Adrenal gland (tissue), 19 donors: ENCODE data around the gene KLF16. TPM values are rescaled to one million over a fixed set of nuclear protein-coding genes. Genes with fewer than 3 reads are reported as not detected.
A peak's percentile ranks its signal among the peaks of the same experiment; 100 is the strongest.

Experiments used
- DNase-seq, 7 donors: peaks; one replicate each; pipeline ENCODE4 v3.0.0-alpha.2; 2019 to 2020
- H3K27ac ChIP-seq, 5 donors: fragments of 200-600 bp; sonication (generic) in 4 of 5; 1 replicate in 3 of 5; 2 replicates in 2 of 5; pipeline versions ENCODE4 v1.5.1 to v1.8.0; 2016 to 2020; ENCODE audit warnings: mild to moderate bottlenecking in 1 of 5
- H3K27me3 ChIP-seq: fragments of 200-600 bp; 2 replicates; pipeline ENCODE4 v1.8.0; 2021
- H3K36me3 ChIP-seq, 2 donors: fragments of 200-600 bp; replicated peaks in 1 of 2; 1 replicate in 1 of 2; 2 replicates in 1 of 2; pipeline versions ENCODE4 v1.5.1 to v1.8.0; 2018 to 2022
- H3K4me1 ChIP-seq, 2 donors: fragments of 200-600 bp; replicated peaks in 1 of 2; 1 replicate in 1 of 2; 2 replicates in 1 of 2; pipeline versions ENCODE4 v1.5.1 to v1.8.0; 2018 to 2021
- H3K4me3 ChIP-seq, 4 donors: fragments of 200-600 bp; sonication (generic) in 3 of 4; one replicate each; pipeline ENCODE4 v1.5.1; 2016 to 2018
- H3K9me3 ChIP-seq, 3 donors: fragments of 200-600 bp; sonication (generic) in 1 of 3; replicated peaks in 1 of 3; 1 replicate in 2 of 3; 2 replicates in 1 of 3; pipeline versions ENCODE4 v1.5.1 to v1.8.0; 2016 to 2021
- CTCF ChIP-seq, 6 experiments: fragments of 450-650 bp in 4 of 6; fragments of 200-600 bp in 2 of 6; sonication (generic) in 1 of 6; IDR thresholded peaks; 1 replicate in 5 of 6; 2 replicates in 1 of 6; pipeline versions ENCODE4 v1.5.1 to v1.8.0; 2016 to 2021; ENCODE audit warnings: antibody characterized with exemption in 6 of 6, mild to moderate bottlenecking in 2 of 6, moderate library complexity in 1 of 6
- POLR2A ChIP-seq, 2 donors: fragments of 450-650 bp; IDR thresholded peaks; one replicate each; pipeline ENCODE4 v1.6.1; 2017; ENCODE audit warnings: antibody characterized with exemption in 2 of 2, mild to moderate bottlenecking in 2 of 2, moderate library complexity in 1 of 2
- WGBS, 4 donors: extraction: QIAGEN DNeasy Blood & Tissue Kit in 2 of 4; methylation state at CpG; one replicate each; pipeline versions ENCODE4 v1.1.5 to v1.1.7; 2013 to 2017; 5-methylcytosine and 5-hydroxymethylcytosine counted together
- intact Hi-C, 2 donors: fragments of 100-400 bp; cut with DNase I; formaldehyde crosslinking; loops; one replicate each; pipeline versions ENCODE4 v1.14.1 to v1.15.0; 2022 to 2023
- long read RNA-seq, 10 donors: library from polyadenylated mRNA in 3 of 10; unstranded in 2 of 10; stranded (forward) in 1 of 10; transcript quantifications; one replicate each; pipeline ENCODE4 v2.0.0 and lab custom pipeline, GENCODE V29; 2021 to 2026
- polyA plus RNA-seq, 3 donors: library from polyadenylated mRNA; stranded (reverse); fragments of 200-250 nt in 2 of 3; fragments of 350-450 nt in 1 of 3; fragmentation: Illumina TruSeq in 1 of 3; extraction: RNeasy Lipid Tissue Mini Kit (QIAGEN cat#74804) in 1 of 3; gene quantifications; one replicate each; pipeline ENCODE4 v1.2.3, GENCODE V29; 2013 to 2014
- total RNA-seq, 9 donors: library from RNA; depleted of rRNA in 4 of 9; stranded (reverse); fragments of >200 nt in 4 of 9; fragments of 120-200 nt in 1 of 9; fragmentation: NEBNext Ultra II Directional in 1 of 9; extraction: Animal tissue kit (Norgen Biotek cat#: 25700) in 1 of 9; gene quantifications; one replicate each; pipeline versions ENCODE4 v1.1.0 to v1.2.4, GENCODE V29; 2013 to 2023
- donor health status: healthy with polysubstance abuse.
- donor health status: Bipolar disorder and iron deficiency.
- donor health status: DM: yes; HTN: yes; CAD: no.
- donor health status: DM: no; HTN: no; CAD: no.
- donor health status: DM: no; HTN: no; CAD: no.
- donor health status: DM: yes; HTN: yes; CAD: no.

The KLF16 gene
- total RNA-seq = 10 to 100 TPM in 7 of 9 donors, 1 to 10 TPM in 2; 4.2 to 28.1 (median 16.3) TPM
- 10 to 100 TPM in 1 of 3 donors, 1 to 10 TPM in 2; 2.0 to 12.9 (median 6.9) TPM for polyA plus RNA-seq
- long read RNA-seq, donor 1, partial matches to known transcripts = 7 of 9 reads
- long read RNA-seq, donor 1, other reads (novel, unspliced or antisense) = 0 of 9 reads
- long read RNA-seq, donor 2, partial matches to known transcripts = 0 of 5 reads
- long read RNA-seq, donor 2, other reads (novel, unspliced or antisense) = 0 of 5 reads
- long read RNA-seq, donor 3, partial matches to known transcripts = 0 of 1 reads
- long read RNA-seq, donor 3, other reads (novel, unspliced or antisense) = 0 of 1 reads
- long read RNA-seq, donor 4, partial matches to known transcripts = 0 of 1 reads
- long read RNA-seq, donor 4, other reads (novel, unspliced or antisense) = 1 of 1 reads
- long read RNA-seq, donor 5, transcript KLF16-201 (2 exons, 2,890 nt) = major isoform, 28 of 37 reads
- long read RNA-seq, donor 5, partial matches to known transcripts = 0 of 37 reads
- long read RNA-seq, donor 5, other reads (novel, unspliced or antisense) = 9 of 37 reads
- long read RNA-seq, donor 6, partial matches to known transcripts = 1 of 1 reads
- long read RNA-seq, donor 6, other reads (novel, unspliced or antisense) = 0 of 1 reads
- long read RNA-seq, donor 7, partial matches to known transcripts = 7 of 10 reads
- long read RNA-seq, donor 7, other reads (novel, unspliced or antisense) = 0 of 10 reads
- long read RNA-seq, donor 8, transcript KLF16-201 (2 exons, 2,890 nt) = major isoform, 9 of 21 reads
- long read RNA-seq, donor 8, partial matches to known transcripts = 12 of 21 reads
- long read RNA-seq, donor 8, other reads (novel, unspliced or antisense) = 0 of 21 reads
- long read RNA-seq, donor 9, partial matches to known transcripts = 0 of 3 reads
- long read RNA-seq, donor 9, other reads (novel, unspliced or antisense) = 0 of 3 reads
- long read RNA-seq, donor 10, partial matches to known transcripts = 8 of 11 reads
- long read RNA-seq, donor 10, other reads (novel, unspliced or antisense) = 0 of 11 reads

DNA sequence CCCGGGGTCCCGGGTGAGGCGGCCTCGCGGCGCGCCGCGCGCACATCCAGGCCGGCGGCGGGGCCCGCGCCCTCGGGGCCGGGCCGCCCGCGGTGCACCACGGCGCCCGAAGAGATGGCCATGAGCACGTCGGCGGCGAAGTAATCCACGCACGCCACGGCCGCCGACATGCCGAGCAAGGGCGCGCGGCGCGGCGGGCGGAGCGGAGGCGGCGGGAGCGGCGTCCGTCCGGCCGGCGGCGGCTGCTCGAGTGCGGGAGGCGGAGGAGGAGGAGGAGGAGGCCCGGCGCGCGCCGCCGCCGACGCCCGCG lies at the start of gene KLF16:
KLF16 (minus strand) TSS at position 252 of the 310 bp plus-strand sequence; CDS start at position 170, 82 bp downstream.
- H3K27ac ChIP-seq = peak within 1 kb of the TSS; percentile 81 to 92 (median 87)
- DNase-seq = no peak
- peaks cover 21 to 33% of the 10 kb centered on the region in 2 donors for H3K4me1 ChIP-seq
- no peaks in the 10 kb centered on the region for H3K27me3 ChIP-seq
- TF ChIP-seq CTCF (IDR thresholded peaks at IDR 0.05) (no peak), POLR2A (IDR thresholded peaks at IDR 0.05) (peak; percentile 80 to 89)
- intact Hi-C loops = loop anchor here in 1 of 2 donors (10.0 kb wide), 1 partner anchor 62 kb away; no protein-coding TSS in a partner anchor
- H3K36me3 ChIP-seq = no peaks in the 10 kb centered on the region
- H3K9me3 ChIP-seq = no peaks in the 10 kb centered on the region
- WGBS, 4 donors = 0% methylated on average over 10 to 54 of the region's 63 CpGs; no CpG with 5 or more reads in 2 of the 4 donors
- H3K4me3 ChIP-seq = peak within 1 kb of the TSS; percentile 49 to 86 (median 70)

- 96 to 98% (median 97%) methylated on average over 60 to 77 of the region's 77 CpGs for WGBS, 4 donors
- peaks cover 0 to 28% of the 10 kb centered on the region in 2 donors for H3K36me3 ChIP-seq
- TF ChIP-seq CTCF (IDR thresholded peaks at IDR 0.05) = no peak
- no peak for TF ChIP-seq POLR2A (IDR thresholded peaks at IDR 0.05)
These were observed 49.6 kb upstream of the KLF16 start for GRCh38 chr19:1912760-1913505.

DNA sequence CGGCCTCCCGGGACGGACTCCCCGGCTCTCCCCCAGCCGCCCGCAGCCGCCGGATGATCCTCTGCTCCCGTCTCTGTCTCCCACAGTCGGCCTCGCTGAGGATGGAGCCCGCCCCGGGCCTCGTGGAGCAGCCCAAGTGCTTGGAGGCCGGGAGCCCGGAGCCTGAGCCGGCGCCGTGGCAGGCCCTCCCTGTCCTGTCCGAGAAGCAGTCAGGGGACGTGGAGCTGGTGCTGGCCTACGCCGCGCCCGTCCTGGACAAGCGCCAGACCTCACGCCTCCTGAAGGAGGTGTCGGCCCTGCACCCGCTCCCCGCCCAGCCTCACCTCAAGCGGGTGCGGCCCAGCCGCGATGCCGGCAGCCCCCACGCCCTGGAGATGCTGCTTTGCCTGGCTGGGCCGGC lies 48.6 kb upstream of the KLF16 start:
- WGBS, 4 donors = 93 to 99% (median 96%) methylated on average over 8 to 37 of the region's 37 CpGs
- H3K27ac ChIP-seq = no peak overlapping the region
- no peak overlapping the region for H3K4me3 ChIP-seq
- no peaks in the 10 kb centered on the region for H3K27me3 ChIP-seq
- H3K4me1 ChIP-seq = peaks cover 6 to 17% of the 10 kb centered on the region in 2 donors
- DNase-seq = no peak
- no peak for TF ChIP-seq POLR2A (IDR thresholded peaks at IDR 0.05)
- no peak for TF ChIP-seq CTCF (IDR thresholded peaks at IDR 0.05)
- intact Hi-C loops = no loop called here
- no peaks in the 10 kb centered on the region for H3K9me3 ChIP-seq
- H3K36me3 ChIP-seq = peaks cover 0 to 23% of the 10 kb centered on the region in 2 donors

More at GRCh38 chr19:1912760-1913505, 49.6 kb upstream of the KLF16 start:
- Histone ChIP-seq H3K9me3 (no peaks in the 10 kb centered on the region), H3K27ac (no peak overlapping the region), H3K4me1 (peaks cover 0 to 10% of the 10 kb centered on the region in 2 donors), H3K4me3 (no peak overlapping the region), H3K27me3 (no peaks in the 10 kb centered on the region)
- no peak for DNase-seq
- intact Hi-C loops = no loop called here
